Left renal cortex interstitium (tissue), 4 donors: Measurements from ENCODE around the gene AMPD2. TPM values are rescaled to one million over a fixed set of nuclear protein-coding genes. Genes with fewer than 3 reads are reported as not detected.

ENCODE experiments used
- DNase-seq, 4 donors: peaks; one replicate each; pipeline ENCODE4 v3.0.0-alpha.2; 2013; ENCODE audit warnings: low read depth in 4 of 4, low spot score in 2 of 4, missing footprints in 1 of 4
- polyA plus RNA-seq, 4 donors: library from polyadenylated mRNA; unstranded; fragments of 120-200 nt; gene quantifications; one replicate each; pipeline ENCODE4 v1.2.1, GENCODE V29; 2013; ENCODE audit not compliant: insufficient read length in 4 of 4

AMPD2 gene
- 10 to 100 TPM; 40.7 to 66.9 (median 51.5) TPM for polyA plus RNA-seq

GRCh38 chr1:109619576-109620400, at the start of gene AMPD2, which contains the start of gene GNAT2:
TSS of gene AMPD2 (plus strand) at chr1:109619837. CDS start at chr1:109621176, 1,339 bp downstream.
TSS of gene GNAT2 (minus strand) at chr1:109619616. CDS start at chr1:109612870, 6,746 bp downstream.
- no peak for DNase-seq

GRCh38 chr1:109570414-109570813, 49.2 kb upstream of the AMPD2 start:
- no peak for DNase-seq

- DNase-seq: no peak
Measured at GRCh38 chr1:109573785-109574184, 45.9 kb upstream of the AMPD2 start.

- no peak for DNase-seq
Measured at GRCh38 chr1:109578947-109579443, 40.6 kb upstream of the AMPD2 start.

GRCh38 chr1:109579491-109579890, 40.1 kb upstream of the AMPD2 start:
- DNase-seq: no peak

- no peak for DNase-seq
Measured at GRCh38 chr1:109582021-109582420, 37.6 kb upstream of the AMPD2 start.

- no peak for DNase-seq
Measured at GRCh38 chr1:109584766-109585165, 34.9 kb upstream of the AMPD2 start.

- DNase-seq: no peak
Measured at GRCh38 chr1:109586055-109586454, 33.6 kb upstream of the AMPD2 start.

- no peak for DNase-seq
Measured at GRCh38 chr1:109589177-109589576, 30.5 kb upstream of the AMPD2 start.

GRCh38 chr1:109589679-109590078, 30.0 kb upstream of the AMPD2 start:
- no peak for DNase-seq

- DNase-seq: no peak
Measured at GRCh38 chr1:109592916-109593315, 26.7 kb upstream of the AMPD2 start.

- peak in 1 of 4 donors; percentile 15 for DNase-seq
Measured at GRCh38 chr1:109595531-109595930, 24.1 kb upstream of the AMPD2 start.

- no peak for DNase-seq
Measured at GRCh38 chr1:109598156-109598555, 21.5 kb upstream of the AMPD2 start.

- no peak for DNase-seq
Measured at GRCh38 chr1:109598655-109599054, 21.0 kb upstream of the AMPD2 start.

- no peak for DNase-seq
Measured at GRCh38 chr1:109603229-109603628, 16.4 kb upstream of the AMPD2 start.

GRCh38 chr1:109605381-109605780, 14.3 kb upstream of the AMPD2 start:
- no peak for DNase-seq

- DNase-seq: no peak
Measured at GRCh38 chr1:109609881-109610280, 9.8 kb upstream of the AMPD2 start.

- no peak for DNase-seq
Measured at GRCh38 chr1:109610609-109611307, 8.9 kb upstream of the AMPD2 start.

- DNase-seq: no peak
Measured at GRCh38 chr1:109611308-109611990, 8.2 kb upstream of the AMPD2 start.

- DNase-seq: no peak
Measured at GRCh38 chr1:109613361-109614147, 6.1 kb upstream of the AMPD2 start.
